Measurements from ENCODE around the gene MSMO1.

DNA sequence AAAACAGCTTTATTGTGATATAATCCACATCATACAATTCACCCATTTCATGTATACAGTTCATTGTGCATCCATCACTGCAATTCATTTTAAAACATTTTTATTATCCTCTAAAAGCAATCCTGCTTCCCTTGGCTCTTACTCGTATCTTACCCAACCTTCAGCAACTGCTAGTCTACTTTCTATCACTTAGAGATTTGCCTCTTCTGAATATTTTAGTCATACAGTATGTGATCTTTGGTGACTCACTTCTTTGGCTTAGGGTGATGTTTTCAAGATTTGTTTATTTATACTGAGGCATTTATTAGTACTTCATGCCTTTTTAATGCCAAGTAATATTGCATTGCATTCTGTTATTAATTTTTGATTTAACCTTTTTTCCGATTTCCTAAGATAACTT is 15.0 kb upstream of the MSMO1 start:
- TF ChIP-seq EGR1 (IDR thresholded peaks at IDR 0.05) (no peak), TCF12 (IDR thresholded peaks at IDR 0.05; ENCODE audit: low read depth) (no peak), MAX (IDR thresholded peaks at IDR 0.05) (no peak), EP300 (IDR thresholded peaks at IDR 0.05; ENCODE audit: borderline replicate concordance) (no peak), FOXM1 (IDR thresholded peaks at IDR 0.05; ENCODE audit: borderline replicate concordance, low read depth) (no peak), RAD21 (IDR thresholded peaks at IDR 0.05; ENCODE audit: low read depth) (no peak), YY1 (IDR thresholded peaks at IDR 0.05; ENCODE audit: low read depth) (no peak), CREB1 (IDR thresholded peaks at IDR 0.05; ENCODE audit: low read depth) (no peak), USF1 (IDR thresholded peaks at IDR 0.05) (no peak)
